ENCODE data around the gene TEX19. TPM values are rescaled to one million over a fixed set of nuclear protein-coding genes. Genes with fewer than 3 reads are reported as not detected.

TEX19 gene
- total RNA-seq, 4 donors from 2014 or later, result not detected

DNA sequence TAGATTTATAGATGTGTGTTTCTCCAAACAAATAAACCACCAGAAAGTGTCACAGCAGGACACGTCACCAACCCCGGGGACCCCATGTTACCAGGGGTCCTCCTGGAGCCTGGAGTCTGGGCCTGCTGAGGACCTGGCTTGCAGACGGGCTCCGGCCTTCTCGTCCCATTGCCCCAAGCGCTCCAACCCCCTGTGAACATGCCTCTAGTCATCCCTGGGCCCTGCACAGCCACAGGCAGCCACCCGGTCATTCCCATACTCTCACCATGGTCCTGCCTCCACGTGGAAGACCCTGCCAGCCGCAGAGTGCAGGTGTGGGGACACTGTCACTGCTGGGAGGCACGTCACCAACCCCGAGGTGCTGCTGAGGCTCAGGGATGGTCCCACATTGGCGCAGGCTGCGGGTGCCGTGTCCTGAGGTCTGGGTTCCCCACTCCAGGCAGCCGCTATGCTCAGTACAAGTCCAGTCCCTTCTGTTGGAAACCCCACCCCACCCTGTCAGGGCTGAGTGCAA, 30.0 kb upstream of the TEX19 start:
- intact Hi-C loops (cut with DNase I), result no loop called here
- Histone ChIP-seq H3K27ac (replicated peaks in 1 of 4) (no peak overlapping the region), H3K4me3 (no peak overlapping the region), H3K4me1 (peaks cover 17 to 41% (median 38%) of the 10 kb centered on the region in 4 donors), H3K9me3 (no peaks in the 10 kb centered on the region), H3K27me3 (peaks cover 0 to 40% (median 0%) of the 10 kb centered on the region in 4 donors), H3K36me3 (peaks cover 0 to 14% (median 0%) of the 10 kb centered on the region in 4 donors)
- TF ChIP-seq POLR2AphosphoS5 (IDR thresholded peaks at IDR 0.05) (no peak), EP300 (IDR thresholded peaks at IDR 0.05) (no peak), POLR2A (IDR thresholded peaks at IDR 0.05; ENCODE audit: low read depth) (no peak)
- TF ChIP-seq, protein P1, sequence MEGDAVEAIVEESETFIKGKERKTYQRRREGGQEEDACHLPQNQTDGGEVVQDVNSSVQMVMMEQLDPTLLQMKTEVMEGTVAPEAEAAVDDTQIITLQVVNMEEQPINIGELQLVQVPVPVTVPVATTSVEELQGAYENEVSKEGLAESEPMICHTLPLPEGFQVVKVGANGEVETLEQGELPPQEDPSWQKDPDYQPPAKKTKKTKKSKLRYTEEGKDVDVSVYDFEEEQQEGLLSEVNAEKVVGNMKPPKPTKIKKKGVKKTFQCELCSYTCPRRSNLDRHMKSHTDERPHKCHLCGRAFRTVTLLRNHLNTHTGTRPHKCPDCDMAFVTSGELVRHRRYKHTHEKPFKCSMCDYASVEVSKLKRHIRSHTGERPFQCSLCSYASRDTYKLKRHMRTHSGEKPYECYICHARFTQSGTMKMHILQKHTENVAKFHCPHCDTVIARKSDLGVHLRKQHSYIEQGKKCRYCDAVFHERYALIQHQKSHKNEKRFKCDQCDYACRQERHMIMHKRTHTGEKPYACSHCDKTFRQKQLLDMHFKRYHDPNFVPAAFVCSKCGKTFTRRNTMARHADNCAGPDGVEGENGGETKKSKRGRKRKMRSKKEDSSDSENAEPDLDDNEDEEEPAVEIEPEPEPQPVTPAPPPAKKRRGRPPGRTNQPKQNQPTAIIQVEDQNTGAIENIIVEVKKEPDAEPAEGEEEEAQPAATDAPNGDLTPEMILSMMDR (IDR thresholded peaks at IDR 0.05), result no peak
- WGBS, result 95% methylated on average over 6 of the region's 15 CpGs
- DNase-seq (ENCODE audit: extremely low spot score), result no peak

DNA sequence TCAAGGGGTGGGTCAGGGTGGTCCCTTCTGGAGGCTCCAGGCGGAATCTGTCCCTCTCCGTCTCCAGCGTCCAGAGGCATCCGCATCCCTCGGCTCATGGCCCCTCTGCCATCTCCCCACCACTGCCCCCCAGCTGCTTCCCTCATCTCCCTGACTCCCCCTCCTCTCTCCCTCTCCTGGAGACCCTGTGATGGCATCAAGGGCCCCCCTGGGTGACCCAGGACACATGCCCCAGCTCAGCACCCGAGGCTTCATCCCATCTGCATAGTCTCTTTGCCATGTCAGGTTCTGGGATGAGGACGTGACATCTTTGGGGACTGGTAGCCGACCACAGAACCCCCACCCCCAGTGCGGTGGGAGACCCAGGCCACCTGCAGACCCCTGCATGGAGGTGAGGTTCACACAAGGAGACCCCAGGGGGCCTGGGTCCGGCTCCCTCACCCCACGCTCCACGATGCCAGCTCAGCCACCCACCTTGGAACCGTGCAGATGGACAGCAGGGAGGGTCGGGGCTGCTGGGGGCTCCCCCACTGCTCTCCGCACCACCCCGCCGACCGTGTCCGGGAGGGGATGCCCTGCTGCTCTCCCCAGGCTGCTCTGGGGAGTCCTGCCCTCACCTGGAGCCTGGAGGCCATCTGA, 29.2 kb upstream of the TEX19 start:
- Histone ChIP-seq H3K4me3 (no peak overlapping the region), H3K27ac (replicated peaks in 1 of 4) (no peak overlapping the region), H3K27me3 (peaks cover 0 to 44% (median 0%) of the 10 kb centered on the region in 4 donors), H3K9me3 (no peaks in the 10 kb centered on the region), H3K4me1 (peaks cover 25 to 49% (median 45%) of the 10 kb centered on the region in 4 donors), H3K36me3 (peaks cover 0 to 11% (median 0%) of the 10 kb centered on the region in 4 donors)
- no peak for DNase-seq (ENCODE audit: extremely low spot score)
- TF ChIP-seq, protein P1 (IDR thresholded peaks at IDR 0.05), result no peak
- TF ChIP-seq POLR2A (IDR thresholded peaks at IDR 0.05; ENCODE audit: low read depth) (no peak), EP300 (IDR thresholded peaks at IDR 0.05) (no peak), POLR2AphosphoS5 (IDR thresholded peaks at IDR 0.05) (no peak)
- intact Hi-C loops (cut with DNase I), result no loop called here
- WGBS, result 77% methylated on average over 15 of the region's 19 CpGs

DNA sequence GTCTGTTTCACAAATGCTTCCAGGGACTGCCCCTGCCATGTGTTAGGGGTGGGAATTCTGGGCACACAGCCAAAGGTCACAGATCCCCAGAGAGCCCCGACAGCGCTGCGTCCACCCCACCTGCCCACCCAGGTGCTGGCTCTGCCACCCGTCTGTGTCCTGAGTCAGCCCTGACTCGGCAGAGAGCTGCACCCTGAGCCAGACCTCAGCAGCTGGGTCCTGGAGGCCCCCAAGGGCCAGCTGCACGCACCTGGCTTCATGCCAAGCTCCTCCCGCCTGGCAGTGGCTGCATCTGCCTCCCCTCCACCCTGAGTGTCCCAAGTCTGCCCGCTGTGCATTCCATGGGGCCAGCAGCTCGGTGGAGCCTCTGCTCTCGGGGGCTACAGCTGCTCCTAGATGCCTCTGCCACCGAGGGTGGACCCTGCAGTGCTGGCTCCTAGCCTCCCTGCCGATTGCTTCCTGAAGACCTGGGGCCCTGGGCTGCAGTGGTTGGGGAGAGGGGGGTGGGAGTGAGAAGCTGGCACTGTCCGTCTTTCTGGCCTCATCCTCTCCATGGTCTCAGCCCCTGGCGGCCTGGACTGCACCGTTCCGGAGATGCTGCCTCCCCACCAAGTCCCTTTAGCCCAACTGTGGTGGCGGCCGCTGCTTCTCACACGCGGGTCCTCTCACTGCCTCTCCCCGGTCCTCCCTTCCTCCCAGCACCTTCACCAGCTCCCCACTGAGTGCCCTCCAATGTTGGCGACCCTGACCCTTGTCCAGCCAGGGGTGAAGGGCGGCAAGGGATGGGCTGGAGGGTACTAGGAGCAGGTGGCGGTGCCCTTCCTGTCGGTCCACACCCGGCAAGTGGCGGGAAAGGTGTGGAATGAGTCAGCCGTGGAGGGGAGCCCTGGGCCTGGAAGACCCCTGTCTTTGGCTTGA, 28.5 kb upstream of the TEX19 start:
- H3K27me3 ChIP-seq, result peaks cover 0 to 44% (median 0%) of the 10 kb centered on the region in 4 donors
- intact Hi-C loops (cut with DNase I), result no loop called here
- no peak for DNase-seq (ENCODE audit: extremely low spot score)
- no peak overlapping the region for H3K27ac ChIP-seq (replicated peaks in 1 of 4)
- TF ChIP-seq POLR2A (IDR thresholded peaks at IDR 0.05; ENCODE audit: low read depth) (no peak), EP300 (IDR thresholded peaks at IDR 0.05) (no peak), POLR2AphosphoS5 (IDR thresholded peaks at IDR 0.05) (no peak)
- TF ChIP-seq, protein P1 (IDR thresholded peaks at IDR 0.05), result no peak
- H3K36me3 ChIP-seq, result peaks cover 0 to 4% (median 0%) of the 10 kb centered on the region in 4 donors
- 67% methylated on average over 15 of the region's 28 CpGs for WGBS
- H3K4me1 ChIP-seq, result peaks cover 31 to 57% (median 53%) of the 10 kb centered on the region in 4 donors
- H3K9me3 ChIP-seq, result no peaks in the 10 kb centered on the region
- H3K4me3 ChIP-seq, result no peak overlapping the region

DNA sequence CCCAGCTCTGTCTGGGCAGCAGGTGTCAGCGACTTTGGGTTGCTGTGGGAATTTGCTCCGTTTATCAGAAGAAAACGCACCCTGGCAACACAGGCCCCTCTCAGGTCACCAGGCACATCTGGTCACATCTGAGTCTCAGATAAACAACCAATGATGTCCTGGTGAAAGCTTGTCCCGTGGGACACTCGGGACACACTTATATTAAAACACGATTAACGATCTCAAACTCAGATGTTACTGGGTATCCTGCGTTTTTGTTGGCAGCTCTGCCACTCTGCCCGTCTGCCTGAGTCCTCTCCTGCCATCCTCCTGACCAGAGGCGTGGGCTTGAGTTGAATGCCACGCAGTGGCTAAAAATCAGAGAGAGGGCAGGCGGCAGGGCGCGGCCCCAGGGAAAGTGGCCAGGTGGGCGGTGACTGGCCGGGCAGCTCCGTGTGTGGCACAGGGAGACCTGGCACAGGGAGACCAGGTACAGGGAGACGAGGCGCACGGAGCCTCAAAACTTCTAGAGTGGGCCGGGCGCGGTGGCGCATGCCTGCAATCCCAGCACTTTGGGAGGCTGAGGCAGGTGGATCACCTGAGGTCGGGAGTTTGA, 27.6 kb upstream of the TEX19 start:
- intact Hi-C loops (cut with DNase I), result no loop called here
- Histone ChIP-seq H3K4me1 (peaks cover 31 to 60% (median 57%) of the 10 kb centered on the region in 4 donors), H3K27ac (replicated peaks in 1 of 4) (no peak overlapping the region), H3K27me3 (peaks cover 0 to 44% (median 0%) of the 10 kb centered on the region in 4 donors), H3K36me3 (no peaks in the 10 kb centered on the region), H3K4me3 (no peak overlapping the region), H3K9me3 (no peaks in the 10 kb centered on the region)
- no peak for DNase-seq (ENCODE audit: extremely low spot score)
- 96% methylated on average over 24 of the region's 25 CpGs for WGBS
- TF ChIP-seq POLR2AphosphoS5 (IDR thresholded peaks at IDR 0.05) (no peak), POLR2A (IDR thresholded peaks at IDR 0.05; ENCODE audit: low read depth) (no peak), EP300 (IDR thresholded peaks at IDR 0.05) (no peak)
- TF ChIP-seq, protein P1 (IDR thresholded peaks at IDR 0.05), result no peak

Measured in esophagus muscularis mucosa (tissue), 4 donors.